ENCODE data around the gene PCAT7.
"Not testable (repeated sequence)": the region's sequence is repeated elsewhere in the genome, so short reads cannot be mapped to it uniquely, and the experiment has no call there.

PCAT7 gene

GRCh38 chr9:94554439-94555331 lies at the start of gene PCAT7:
Gene PCAT7, plus strand, starts transcription at chr9:94555083.
- no peak for DNase-seq

DNA sequence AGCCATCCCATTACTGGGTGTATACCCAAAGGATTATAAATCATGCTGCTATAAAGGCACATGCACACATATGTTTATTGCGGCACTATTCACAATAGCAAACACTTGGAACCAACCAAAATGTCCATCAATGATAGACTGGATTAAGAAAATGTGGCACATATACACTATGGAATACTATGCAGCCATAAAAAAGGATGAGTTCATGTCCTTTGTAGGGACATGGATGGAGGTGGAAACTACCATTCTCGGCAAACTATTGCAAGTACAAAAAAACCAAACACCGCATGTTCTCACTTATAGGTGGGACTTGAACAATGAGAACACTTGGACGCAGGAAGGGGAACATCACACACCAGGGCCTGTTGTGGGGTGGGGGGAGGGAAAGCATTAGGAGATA lies 48.5 kb upstream of the PCAT7 start:
- not testable (repeated sequence) for DNase-seq

DNA sequence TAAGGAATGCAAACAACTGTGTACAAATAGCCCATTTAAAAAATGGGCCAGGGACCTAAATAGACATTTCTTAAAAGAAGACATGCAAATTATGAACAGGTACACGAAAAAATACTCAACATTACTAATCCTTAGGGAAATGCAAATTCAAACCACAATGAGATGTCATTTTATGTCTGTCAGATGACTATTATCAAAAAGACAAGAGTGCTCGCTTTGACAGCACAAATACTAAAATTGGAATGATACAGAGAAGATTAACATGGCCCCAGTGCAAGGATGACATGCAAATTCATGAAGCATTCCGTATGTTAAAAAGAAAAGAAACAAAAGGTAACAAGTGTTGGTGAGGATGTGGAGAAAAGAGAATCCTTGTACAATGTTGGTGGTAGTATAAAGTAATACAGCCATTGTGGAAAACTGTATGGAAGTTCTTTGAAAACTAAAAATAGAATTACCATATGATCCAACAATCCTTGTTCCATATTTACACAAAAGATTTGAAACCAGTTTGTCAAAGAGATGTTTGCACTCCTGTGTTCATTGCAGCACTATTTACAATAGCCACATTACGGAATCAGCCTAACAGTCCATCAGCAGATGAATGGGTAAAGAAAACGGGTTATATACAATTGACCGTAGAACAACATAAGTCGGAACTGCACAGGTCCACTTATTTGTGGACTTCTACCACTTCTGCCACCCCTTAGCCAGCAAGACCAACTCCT lies 47.2 kb upstream of the PCAT7 start:
- no peak for DNase-seq

GRCh38 chr9:94511134-94511954 lies 43.5 kb upstream of the PCAT7 start:
- DNase-seq: no peak

DNA sequence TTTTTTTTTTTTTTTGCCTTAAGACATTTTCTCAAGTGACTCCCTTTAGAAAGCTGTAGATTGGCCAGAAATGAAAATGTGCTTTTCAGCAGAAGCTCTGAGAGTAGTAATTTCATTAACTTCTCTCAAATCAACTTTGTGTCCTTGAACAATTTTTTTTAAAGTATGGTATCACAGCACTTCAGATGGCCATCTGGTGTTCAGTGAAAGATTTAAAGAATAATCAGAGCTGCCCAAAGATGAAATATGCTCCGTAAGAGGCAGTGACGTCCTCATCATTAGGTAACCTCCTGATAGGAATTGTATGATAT lies 43.0 kb upstream of the PCAT7 start:
- no peak for DNase-seq

GRCh38 chr9:94514722-94515121 lies 40.2 kb upstream of the PCAT7 start:
- no peak for DNase-seq

- no peak for DNase-seq
These were observed 37.6 kb upstream of the PCAT7 start for GRCh38 chr9:94517254-94517653.

DNA sequence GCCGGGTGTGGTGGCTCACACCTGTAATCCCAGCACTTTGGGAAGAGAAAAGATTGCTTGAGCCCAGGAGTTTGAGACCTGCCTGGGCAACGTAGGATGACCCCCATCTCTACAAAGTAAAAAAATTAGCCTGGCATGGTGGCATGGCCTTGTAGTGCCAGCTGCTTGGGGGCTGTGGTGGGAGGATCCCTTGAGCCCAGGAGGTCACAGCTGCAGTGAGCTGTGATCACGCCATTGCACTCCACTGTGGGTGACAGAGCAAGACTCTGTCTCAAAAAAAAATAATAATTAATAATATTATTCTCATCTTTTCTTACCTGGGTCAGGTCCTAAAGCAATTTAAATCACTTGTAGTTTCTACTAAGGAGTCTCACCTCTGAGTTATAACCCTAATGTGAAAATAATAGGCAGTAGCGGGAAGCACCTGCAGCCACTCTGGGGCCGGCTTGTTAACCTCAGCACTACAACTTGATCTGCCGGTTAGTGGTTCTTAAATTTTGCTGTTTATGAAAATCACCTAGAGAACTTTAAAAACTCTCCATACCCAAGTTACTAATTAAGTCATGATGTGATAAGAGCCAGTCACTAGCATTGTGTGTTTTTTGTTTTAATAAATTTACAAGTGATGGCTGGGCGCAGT lies 29.4 kb upstream of the PCAT7 start:
- no peak for DNase-seq

DNA sequence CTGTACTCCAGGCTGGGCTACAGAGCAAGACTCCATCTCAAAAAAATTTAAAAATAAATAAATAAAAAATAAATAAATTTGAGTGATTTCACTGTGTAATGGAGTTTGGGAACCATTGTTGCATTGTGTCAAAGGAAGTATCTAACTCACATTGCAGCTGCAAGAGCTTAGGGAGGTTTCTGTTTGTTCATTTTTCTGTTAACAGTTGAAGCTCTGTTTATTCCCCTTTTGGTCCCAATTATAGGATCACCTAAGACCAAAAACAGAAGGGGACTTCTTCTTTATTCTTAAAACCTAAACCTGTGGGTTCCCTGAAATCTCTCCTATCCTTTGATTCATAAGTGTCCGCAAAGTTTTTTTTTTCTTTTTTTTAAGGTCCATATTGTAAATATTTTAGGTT lies 28.6 kb upstream of the PCAT7 start:
- no peak for DNase-seq

- no peak for DNase-seq
These were observed 27.9 kb upstream of the PCAT7 start for GRCh38 chr9:94526951-94527350.

- no peak for DNase-seq
These were observed 26.0 kb upstream of the PCAT7 start for GRCh38 chr9:94528886-94529285.

- DNase-seq: no peak
These were observed 21.7 kb upstream of the PCAT7 start for GRCh38 chr9:94533155-94533554.

DNA sequence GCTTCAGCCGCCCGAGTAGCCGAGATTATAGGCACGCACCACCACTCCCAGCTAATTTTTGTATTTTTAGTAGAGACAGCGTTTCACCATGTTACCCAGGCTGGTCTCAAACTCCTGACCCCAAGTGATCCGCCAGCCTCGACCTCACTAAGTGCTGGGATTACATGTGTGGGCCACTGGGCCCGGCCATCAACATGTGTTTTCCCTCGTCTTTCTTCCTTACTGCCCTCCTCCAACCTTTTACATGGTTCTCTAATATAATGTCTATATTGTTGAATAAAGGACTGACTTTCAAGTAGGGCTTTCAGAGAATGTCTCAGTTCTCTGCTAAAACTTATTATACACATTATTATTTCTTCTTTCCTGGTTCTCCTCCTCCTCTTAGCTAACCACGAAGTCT lies 21.3 kb upstream of the PCAT7 start:
- no peak for DNase-seq

- DNase-seq: no peak
These were observed 20.0 kb upstream of the PCAT7 start for GRCh38 chr9:94534901-94535300.

GRCh38 chr9:94538908-94539307 lies 16.0 kb upstream of the PCAT7 start:
- DNase-seq: no peak

- not testable (repeated sequence) for DNase-seq
These were observed 10.5 kb upstream of the PCAT7 start for GRCh38 chr9:94544335-94544734.

DNA sequence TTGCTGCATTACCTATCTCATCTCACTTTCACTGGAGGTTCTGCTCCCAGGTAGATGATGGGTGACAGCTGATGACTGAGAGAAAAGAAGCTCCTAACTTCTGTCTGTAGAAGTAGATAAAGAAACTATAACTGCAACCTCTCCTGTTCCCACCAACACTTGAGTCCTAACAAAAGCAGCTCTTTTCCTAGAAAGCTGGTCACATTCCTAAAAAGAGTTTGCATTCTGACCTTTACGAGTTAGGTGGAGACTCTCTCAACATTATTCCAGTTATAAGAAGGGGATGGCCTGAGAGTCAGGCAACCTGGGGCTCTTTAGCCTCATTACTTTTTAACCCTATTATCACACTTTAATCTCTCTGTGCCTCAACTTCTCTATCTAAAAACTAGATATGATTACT lies 8.9 kb upstream of the PCAT7 start:
- DNase-seq: no peak

- DNase-seq: no peak
These were observed 1.6 kb upstream of the PCAT7 start for GRCh38 chr9:94553029-94553938.

DNA sequence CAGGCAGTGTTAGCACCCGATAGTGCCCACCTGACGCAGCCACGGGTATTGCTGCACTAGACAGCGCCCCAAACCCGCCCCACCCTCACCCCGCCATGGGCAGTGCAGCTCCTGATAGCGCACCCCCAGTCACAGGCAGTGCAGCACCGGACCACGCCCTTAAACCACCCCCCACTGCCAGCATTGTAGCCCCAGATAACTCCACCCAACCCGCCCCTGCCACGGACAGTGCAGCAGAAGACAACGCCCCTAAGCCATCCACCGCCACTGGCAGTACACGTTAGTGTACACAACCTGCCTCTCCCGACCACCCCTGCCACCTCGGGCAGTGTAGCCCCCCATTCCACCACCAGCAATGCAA lies 825 bp upstream of the PCAT7 start:
- DNase-seq: no peak

- DNase-seq: no peak
These were observed 2.5 kb downstream of the PCAT7 start for GRCh38 chr9:94557376-94557775.

GRCh38 chr9:94560237-94560636 lies 5.4 kb downstream of the PCAT7 start:
- DNase-seq: no peak

Measured in amygdala (tissue), 56 donors.